Measurements from ENCODE around the gene AFDN.

- TF ChIP-seq POLR2A (IDR thresholded peaks at IDR 0.05) = no peak
- TF ChIP-seq CTCF (IDR thresholded peaks at IDR 0.05) = no peak
Measured at GRCh38 chr6:167984144-167984719, 157.5 kb downstream of the AFDN start.
